ENCODE data around the gene MED13L.

DNA sequence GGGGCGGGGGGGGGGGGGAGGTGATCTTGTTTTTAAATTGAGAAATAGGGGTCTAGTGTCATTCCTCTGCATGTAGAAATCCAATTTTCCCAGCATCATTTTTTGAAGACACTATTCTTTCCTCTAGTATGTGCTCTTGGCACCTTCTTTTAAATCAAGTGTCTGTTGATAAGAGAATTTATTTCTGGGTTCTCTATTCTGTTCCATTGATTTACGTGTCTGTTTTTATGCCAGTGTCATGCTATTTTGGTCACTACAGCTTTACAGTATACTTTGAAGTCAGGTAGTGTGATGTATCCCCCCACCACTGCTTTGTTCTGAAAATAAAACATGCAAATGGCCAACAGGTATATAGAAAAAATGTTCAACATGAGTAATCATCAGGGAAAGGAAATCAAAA lies 252.7 kb downstream of the MED13L start:
- TF ChIP-seq, protein P1, sequence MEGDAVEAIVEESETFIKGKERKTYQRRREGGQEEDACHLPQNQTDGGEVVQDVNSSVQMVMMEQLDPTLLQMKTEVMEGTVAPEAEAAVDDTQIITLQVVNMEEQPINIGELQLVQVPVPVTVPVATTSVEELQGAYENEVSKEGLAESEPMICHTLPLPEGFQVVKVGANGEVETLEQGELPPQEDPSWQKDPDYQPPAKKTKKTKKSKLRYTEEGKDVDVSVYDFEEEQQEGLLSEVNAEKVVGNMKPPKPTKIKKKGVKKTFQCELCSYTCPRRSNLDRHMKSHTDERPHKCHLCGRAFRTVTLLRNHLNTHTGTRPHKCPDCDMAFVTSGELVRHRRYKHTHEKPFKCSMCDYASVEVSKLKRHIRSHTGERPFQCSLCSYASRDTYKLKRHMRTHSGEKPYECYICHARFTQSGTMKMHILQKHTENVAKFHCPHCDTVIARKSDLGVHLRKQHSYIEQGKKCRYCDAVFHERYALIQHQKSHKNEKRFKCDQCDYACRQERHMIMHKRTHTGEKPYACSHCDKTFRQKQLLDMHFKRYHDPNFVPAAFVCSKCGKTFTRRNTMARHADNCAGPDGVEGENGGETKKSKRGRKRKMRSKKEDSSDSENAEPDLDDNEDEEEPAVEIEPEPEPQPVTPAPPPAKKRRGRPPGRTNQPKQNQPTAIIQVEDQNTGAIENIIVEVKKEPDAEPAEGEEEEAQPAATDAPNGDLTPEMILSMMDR (IDR thresholded peaks at IDR 0.05), result no peak
- no peak for TF ChIP-seq ZFX (IDR thresholded peaks at IDR 0.05; ENCODE audit: borderline replicate concordance)

All from 22Rv1 (cell line).